H1 (cell line): Measurements from ENCODE around the gene CDADC1. TPM values are rescaled to one million over a fixed set of nuclear protein-coding genes. Genes with fewer than 3 reads are reported as not detected.

Experiments
- CTCF ChIA-PET: fragments of 300-600 bp; sonication (Branson Sonifier 250); formaldehyde crosslinking; loops from one replicate; lab custom pipeline; 2021; ENCODE audit not compliant: partially characterized antibody; lab: Charles Lee
- POLR2A ChIA-PET: fragments of 300-600 bp; sonication (Branson Sonifier 250); formaldehyde crosslinking; loops from one replicate; lab custom pipeline; 2021; ENCODE audit warnings: inconsistent platforms; ENCODE audit not compliant: partially characterized antibody; lab: Charles Lee
- DNase-seq, 2 experiments: peaks; one replicate each; pipeline versions ENCODE4 v3.0.0 to v3.0.0-alpha.2; 2010 to 2022; ENCODE audit warnings: low spot score in 2 of 2, low read depth in 1 of 2, mixed read lengths in 1 of 2
- FAIRE-seq: peaks from 2 replicates; lab custom pipeline; 2011; peaks lifted over from hg19 to GRCh38; lab: Jason Lieb, UNC
- H2AFZ ChIP-seq: 2 replicates; pipeline ENCODE4 v1.8.1; 2012; ENCODE audit warnings: low read length, inconsistent platforms
- H2AK5ac ChIP-seq: 2 replicates; pipeline ENCODE4 v1.6.1; 2013; ENCODE audit warnings: low read depth, low read length
- H2BK120ac ChIP-seq: replicated peaks from 2 replicates; pipeline ENCODE3; 2013; ENCODE audit warnings: low read depth, low read length, inconsistent platforms
- H2BK12ac ChIP-seq: 2 replicates; pipeline ENCODE4 v1.6.1; 2013; ENCODE audit warnings: low read depth, low read length
- H2BK15ac ChIP-seq: 2 replicates; pipeline ENCODE4 v1.6.1; 2013; ENCODE audit warnings: low read length
- H2BK20ac ChIP-seq: 2 replicates; pipeline ENCODE4 v1.6.1; 2013; ENCODE audit warnings: low read length
- H2BK5ac ChIP-seq: 2 replicates; pipeline ENCODE4 v1.6.1; 2013; ENCODE audit warnings: low read depth, low read length
- H3K14ac ChIP-seq: 2 replicates; pipeline ENCODE4 v1.6.1; 2013; ENCODE audit warnings: inconsistent platforms; ENCODE audit not compliant: insufficient read length
- H3K18ac ChIP-seq: 2 replicates; pipeline ENCODE4 v1.6.1; 2013; ENCODE audit warnings: low read length; ENCODE audit errors: extremely low read depth
- H3K23ac ChIP-seq: 2 replicates; pipeline ENCODE4 v1.6.1; 2013; ENCODE audit warnings: inconsistent platforms; ENCODE audit not compliant: insufficient read length
- H3K23me2 ChIP-seq: 2 replicates; pipeline ENCODE4 v1.6.1; 2013; ENCODE audit warnings: low read depth, low read length
- H3K27ac ChIP-seq: 2 replicates; pipeline ENCODE4 v1.6.1; 2011; ENCODE audit warnings: low read depth, low read length, inconsistent platforms
- H3K27me3 ChIP-seq, 4 experiments: replicated peaks in 1 of 4; 1 replicate in 1 of 4; 2 replicates in 3 of 4; pipeline versions ENCODE4 v1.6.1 to v1.8.1; 2011 to 2013; ENCODE audit warnings: low read length in 3 of 4, mild to moderate bottlenecking in 3 of 4, inconsistent platforms in 2 of 4, mixed read lengths in 2 of 4, moderate library complexity in 1 of 4; ENCODE audit not compliant: control insufficient read depth in 3 of 4, insufficient read depth in 3 of 4; ENCODE audit errors: extremely low read depth in 1 of 4
- H3K36me3 ChIP-seq, 4 experiments: 2 replicates each; pipeline versions ENCODE4 v1.6.1 to v1.8.1; 2011 to 2013; ENCODE audit warnings: mild to moderate bottlenecking in 4 of 4, low read length in 3 of 4, moderate library complexity in 2 of 4, control low read depth in 1 of 4, inconsistent platforms in 1 of 4; ENCODE audit not compliant: insufficient read depth in 4 of 4, control insufficient read depth in 2 of 4
- H3K4ac ChIP-seq: replicated peaks from 2 replicates; pipeline ENCODE3; 2013; ENCODE audit warnings: low read length, low read depth, mixed read lengths, inconsistent platforms; ENCODE audit not compliant: insufficient read length
- H3K4me1 ChIP-seq, 4 experiments: replicated peaks in 1 of 4; 1 replicate in 1 of 4; 2 replicates in 3 of 4; pipeline versions ENCODE4 v1.6.1 to v1.8.1; 2011 to 2013; ENCODE audit warnings: low read length in 3 of 4, inconsistent platforms in 2 of 4, mixed read lengths in 1 of 4; ENCODE audit not compliant: insufficient read depth in 4 of 4, control insufficient read depth in 3 of 4
- H3K4me2 ChIP-seq, 2 experiments: 2 replicates each; pipeline versions ENCODE4 v1.6.1 to v1.8.1; 2011 to 2013; ENCODE audit warnings: low read depth in 2 of 2, low read length in 2 of 2, control low read depth in 1 of 2, inconsistent platforms in 1 of 2, mild to moderate bottlenecking in 1 of 2; ENCODE audit not compliant: insufficient read depth in 1 of 2
- H3K4me3 ChIP-seq, 4 experiments: fragments of 200-600, 300-600 bp in 1 of 4; sonication (generic), shearing (Covaris generic), sonication (Bioruptor Twin) in 1 of 4; 2 replicates each; pipeline versions ENCODE4 v1.5.1 to v1.8.1; 2011 to 2016; ENCODE audit warnings: low read length in 4 of 4, low read depth in 3 of 4, control low read depth in 2 of 4, inconsistent platforms in 2 of 4, mild to moderate bottlenecking in 2 of 4, mixed read lengths in 1 of 4, moderate library complexity in 1 of 4; ENCODE audit not compliant: insufficient read depth in 2 of 4; ENCODE audit errors: extremely low read depth in 1 of 4
- H3K56ac ChIP-seq: replicated peaks from 2 replicates; pipeline ENCODE3; 2013; ENCODE audit warnings: low read depth, mild to moderate bottlenecking, mixed read lengths, low read length, inconsistent platforms; ENCODE audit not compliant: insufficient read length
- H3K79me1 ChIP-seq: 2 replicates; pipeline ENCODE4 v1.6.1; 2013; ENCODE audit warnings: low read depth, low read length, control low read depth
- H3K79me2 ChIP-seq, 2 experiments: 2 replicates each; pipeline versions ENCODE4 v1.6.1 to v1.8.1; 2012 to 2013; ENCODE audit warnings: low read length in 2 of 2, mild to moderate bottlenecking in 2 of 2, inconsistent platforms in 1 of 2; ENCODE audit not compliant: insufficient read depth in 2 of 2, control insufficient read depth in 1 of 2
- H3K9ac ChIP-seq, 4 experiments: replicated peaks in 1 of 4; 1 replicate in 1 of 4; 2 replicates in 3 of 4; pipeline versions ENCODE4 v1.6.1 to v1.8.1; 2011 to 2013; ENCODE audit warnings: low read depth in 3 of 4, low read length in 3 of 4, control low read depth in 2 of 4, mild to moderate bottlenecking in 2 of 4, moderate library complexity in 2 of 4, inconsistent platforms in 1 of 4; ENCODE audit errors: extremely low read depth in 1 of 4
- H3K9me3 ChIP-seq, 2 experiments: 2 replicates each; pipeline versions ENCODE4 v1.6.1 to v1.8.1; 2012 to 2013; ENCODE audit warnings: mild to moderate bottlenecking in 2 of 2, moderate library complexity in 2 of 2, control low read depth in 1 of 2, inconsistent platforms in 1 of 2, low read depth in 1 of 2, low read length in 1 of 2, mixed read lengths in 1 of 2; ENCODE audit not compliant: insufficient read depth in 2 of 2
- H4K20me1 ChIP-seq, 2 experiments: replicated peaks in 1 of 2; 2 replicates each; pipeline versions ENCODE3 to v1.8.1; 2011 to 2013; ENCODE audit warnings: inconsistent platforms in 2 of 2, low read length in 2 of 2, mild to moderate bottlenecking in 1 of 2; ENCODE audit not compliant: insufficient read depth in 2 of 2, control insufficient read depth in 1 of 2
- H4K5ac ChIP-seq: 2 replicates; pipeline ENCODE4 v1.6.1; 2013; ENCODE audit warnings: low read length, low read depth, mixed read lengths, inconsistent platforms; ENCODE audit not compliant: insufficient read length
- H4K8ac ChIP-seq: 2 replicates; pipeline ENCODE4 v1.8.0; 2013; ENCODE audit warnings: mild to moderate bottlenecking, moderate library complexity, low read length, inconsistent platforms; ENCODE audit not compliant: insufficient read depth; ENCODE audit errors: extremely low read depth
- H4K91ac ChIP-seq: replicated peaks from 2 replicates; pipeline ENCODE3; 2013; ENCODE audit warnings: low read length, mixed read lengths, inconsistent platforms; ENCODE audit not compliant: insufficient read length
- ATF2 ChIP-seq: IDR thresholded peaks from 2 replicates; pipeline ENCODE4 v1.6.1; 2012; ENCODE audit warnings: low read length, inconsistent platforms
- BACH1 ChIP-seq: IDR thresholded peaks from 2 replicates; pipeline ENCODE4 v1.6.1; 2012; ENCODE audit warnings: low read length, improper control_type of control experiment
- BCL11A ChIP-seq, 2 experiments: IDR thresholded peaks; one replicate each; pipeline ENCODE4 v1.6.1; 2011; ENCODE audit warnings: low read depth in 2 of 2, low read length in 2 of 2, mild to moderate bottlenecking in 2 of 2
- CTBP2 ChIP-seq: IDR thresholded peaks from 2 replicates; pipeline ENCODE4 v1.7.0; 2011; ENCODE audit warnings: borderline replicate concordance, mild to moderate bottlenecking, moderate library complexity, mixed read lengths, low read length; ENCODE audit not compliant: insufficient read depth, insufficient read length
- EZH2 ChIP-seq: fragments of 200-600 bp; sonication (generic); IDR thresholded peaks from 2 replicates; pipeline ENCODE4 v1.7.1; 2012; ENCODE audit warnings: low read depth, mild to moderate bottlenecking, moderate library complexity, low read length, inconsistent platforms; ENCODE audit not compliant: severe bottlenecking
- KDM1A ChIP-seq: fragments of 200-600, 300-600 bp; sonication (generic); IDR thresholded peaks from 2 replicates; pipeline ENCODE4 v1.7.1; 2016; ENCODE audit warnings: mild to moderate bottlenecking, low read length, borderline replicate concordance
- KDM5A ChIP-seq: fragments of 200-600 bp; IDR thresholded peaks from 2 replicates; pipeline ENCODE4 v1.7.1; 2012; ENCODE audit warnings: mild to moderate bottlenecking, low read length, inconsistent platforms, mixed read lengths
- NANOG ChIP-seq: IDR thresholded peaks from 2 replicates; pipeline ENCODE4 v1.6.1; 2011; ENCODE audit warnings: low read length, low read depth, mild to moderate bottlenecking, inconsistent platforms; ENCODE audit not compliant: insufficient read depth, poor library complexity, severe bottlenecking
- POLR2AphosphoS5 ChIP-seq: IDR thresholded peaks from 2 replicates; pipeline ENCODE4 v1.6.1; 2011; ENCODE audit warnings: low read depth, low read length
- RXRA ChIP-seq: IDR thresholded peaks from 2 replicates; pipeline ENCODE4 v1.6.1; 2011; ENCODE audit warnings: low read depth, mild to moderate bottlenecking, low read length, moderate library complexity; ENCODE audit not compliant: insufficient read depth
- SIN3A ChIP-seq, 2 experiments: IDR thresholded peaks in 1 of 2; conservative IDR thresholded peaks in 1 of 2; 2 replicates each; pipeline ENCODE4 v1.6.1; 2011 to 2012; ENCODE audit warnings: low read length in 2 of 2, improper control_type of control experiment in 1 of 2, low read depth in 1 of 2, mild to moderate bottlenecking in 1 of 2
- TAF7 ChIP-seq: optimal IDR thresholded peaks from 2 replicates; pipeline ENCODE3; 2011; ENCODE audit warnings: low read depth, mild to moderate bottlenecking, inconsistent platforms, low read length, moderate library complexity, borderline replicate concordance
- TCF12 ChIP-seq: IDR thresholded peaks from 2 replicates; pipeline ENCODE4 v1.6.1; 2011; ENCODE audit warnings: low read depth, mild to moderate bottlenecking, low read length
- polyA plus RNA-seq, 7 experiments: library from polyadenylated mRNA; depleted of rRNA in 3 of 7; stranded (reverse) in 5 of 7; unstranded in 2 of 7; fragments of >200 nt in 5 of 7; fragments of 200-250 nt in 2 of 7; gene quantifications; 1 replicate in 5 of 7; 2 replicates in 1 of 7; 4 replicates in 1 of 7; pipeline versions ENCODE4 v1.2.1 to v1.2.3, GENCODE V29; 2011 to 2013; ENCODE audit warnings: missing spikeins in 2 of 7, mixed read lengths in 2 of 7
- total RNA-seq: library from RNA; stranded (reverse); fragmentation: NEBNext Ultra II Directional; extraction: Animal tissue kit (Norgen Biotek cat#: 25700); gene quantifications from 2 replicates; pipeline ENCODE4 v1.2.1, GENCODE V29; 2021

Gene CDADC1
- total and polyA plus RNA-seq, 2 of the 8 experiments (the other 6 are each of a cell fraction or from before 2014, with no cell fraction given): 0.98 to 2.7 TPM

GRCh38 chr13:49341941-49342340 is 94.2 kb downstream of the CDADC1 start:
- no peak overlapping the region for H2BK20ac ChIP-seq
- no peak overlapping the region for H3K18ac ChIP-seq
- no peak overlapping the region for H3K4ac ChIP-seq
- no peak overlapping the region for H2AFZ ChIP-seq
- H3K27me3 ChIP-seq: no peaks in the 10 kb centered on the region
- no peak overlapping the region for H3K4me2 ChIP-seq
- ChIA-PET POLR2A (no interaction called here), CTCF (no interaction called here)
- no peaks in the 10 kb centered on the region; the same call in 1 of the 2 replicates for H3K23me2 ChIP-seq
- DNase-seq (no peak), FAIRE-seq (no peak)
- no peak overlapping the region for H2BK5ac ChIP-seq
- no peak overlapping the region for H3K4me3 ChIP-seq
- H3K9me3 ChIP-seq: no peaks in the 10 kb centered on the region
- H4K91ac ChIP-seq: no peak overlapping the region
- no peaks in the 10 kb centered on the region for H4K20me1 ChIP-seq
- H4K5ac ChIP-seq: no peak overlapping the region
- H3K36me3 ChIP-seq: no peaks in the 10 kb centered on the region
- no peak overlapping the region for H3K14ac ChIP-seq
- H3K9ac ChIP-seq: no peak overlapping the region
- no peaks in the 10 kb centered on the region for H3K79me2 ChIP-seq
- no peak overlapping the region for H3K56ac ChIP-seq
- H3K23ac ChIP-seq: no peak overlapping the region
- no peak overlapping the region for H2AK5ac ChIP-seq
- H2BK15ac ChIP-seq: no peak overlapping the region
- no peak overlapping the region for H3K27ac ChIP-seq
- H2BK12ac ChIP-seq: no peak overlapping the region
- H3K79me1 ChIP-seq: no peaks in the 10 kb centered on the region
- H4K8ac ChIP-seq: no peak overlapping the region
- no peak overlapping the region for H2BK120ac ChIP-seq
- H3K4me1 ChIP-seq: no peaks in the 10 kb centered on the region
- TF ChIP-seq SIN3A (conservative IDR thresholded peaks at IDR 0.05 in 1 of 2, IDR thresholded peaks at IDR 0.05 in 1 of 2; ENCODE audit: low read depth in 1 of 2, low read length in 2 of 2) (no peak), KDM5A (no peak), TAF7 (no peak), BACH1 (no peak), ATF2 (no peak), BCL11A (IDR thresholded peaks at IDR 0.05; ENCODE audit: low read depth in 2 of 2, low read length in 2 of 2) (no peak), TCF12 (no peak), CTBP2 (no peak), EZH2 (no peak), RXRA (no peak), NANOG (no peak), POLR2AphosphoS5 (no peak), KDM1A (no peak)
